Measurements from ENCODE around the gene ERN1. TPM values are rescaled to one million over a fixed set of nuclear protein-coding genes. Genes with fewer than 3 reads are reported as not detected.

The ERN1 gene
- total and polyA plus RNA-seq, 8 donors: 10.6 to 45.0 (median 11.5) TPM

DNA sequence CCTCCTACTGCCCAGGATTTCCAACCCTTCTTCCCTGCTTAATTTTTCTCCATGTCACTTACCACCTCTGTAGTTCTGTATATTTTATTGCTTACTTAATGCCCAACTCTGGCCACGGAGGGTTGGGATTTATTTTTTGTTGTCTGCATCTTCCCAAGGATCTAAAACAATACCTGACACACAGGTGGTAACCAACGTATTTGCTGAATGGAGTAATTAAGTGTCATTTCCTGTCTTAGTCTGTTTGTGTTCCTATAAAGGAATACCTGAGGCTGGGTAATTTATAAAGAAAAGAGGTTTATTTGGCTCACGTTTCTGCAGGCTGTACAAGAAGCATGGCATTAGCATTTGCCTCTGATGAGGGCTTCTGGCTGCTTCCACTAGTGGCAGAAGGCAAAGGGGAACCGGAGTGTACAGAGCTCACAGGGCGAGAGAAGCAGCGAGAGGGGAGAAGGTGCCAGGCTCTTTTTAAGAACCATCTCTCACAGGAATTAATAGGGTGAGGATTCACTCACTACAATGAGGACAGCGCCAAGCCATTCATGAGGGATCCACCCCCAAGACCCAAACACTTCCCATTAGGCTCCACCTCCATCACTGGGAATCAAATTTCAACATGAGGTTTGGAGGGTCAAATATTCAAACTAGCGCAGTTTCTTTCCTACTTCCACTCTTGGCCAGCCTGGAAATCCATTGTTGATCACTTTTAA, 44.8 kb downstream of the ERN1 start:
- TF ChIP-seq CTCF (IDR thresholded peaks at IDR 0.05): no peak
- no peaks in the 10 kb centered on the region for H3K36me3 ChIP-seq
- intact Hi-C loops (cut with DNase I): no loop called here
- no peak for DNase-seq
- H3K9me3 ChIP-seq: no peaks in the 10 kb centered on the region
- peak; percentile 7 for ATAC-seq
- H3K27ac ChIP-seq: peak overlapping the region; percentile 33 to 45
- H3K4me3 ChIP-seq: no peak overlapping the region
- H3K27me3 ChIP-seq: no peaks in the 10 kb centered on the region
- peaks cover 30 to 91% of the 10 kb centered on the region in 2 donors for H3K4me1 ChIP-seq

- no peaks in the 10 kb centered on the region for H3K9me3 ChIP-seq
- no peak overlapping the region for H3K4me3 ChIP-seq
- peaks cover 0 to 7% of the 10 kb centered on the region in 2 donors for H3K36me3 ChIP-seq
- peak; percentile 39 for ATAC-seq
- H3K4me1 ChIP-seq: peaks cover 30 to 84% of the 10 kb centered on the region in 2 donors
- TF ChIP-seq CTCF (IDR thresholded peaks at IDR 0.05): no peak
- intact Hi-C loops (cut with DNase I): no loop called here
- peak in 1 of 4 donors; percentile 58 for DNase-seq
- no peaks in the 10 kb centered on the region for H3K27me3 ChIP-seq
- H3K27ac ChIP-seq: peak overlapping the region in 1 of 2 donors; percentile 45
These were observed 45.6 kb downstream of the ERN1 start for GRCh38 chr17:64084086-64084939.

- no peak overlapping the region for H3K4me3 ChIP-seq
- H3K36me3 ChIP-seq: peaks cover 0 to 14% of the 10 kb centered on the region in 2 donors
- no peak for ATAC-seq
These were observed 46.3 kb downstream of the ERN1 start for GRCh38 chr17:64083563-64084085.

DNA sequence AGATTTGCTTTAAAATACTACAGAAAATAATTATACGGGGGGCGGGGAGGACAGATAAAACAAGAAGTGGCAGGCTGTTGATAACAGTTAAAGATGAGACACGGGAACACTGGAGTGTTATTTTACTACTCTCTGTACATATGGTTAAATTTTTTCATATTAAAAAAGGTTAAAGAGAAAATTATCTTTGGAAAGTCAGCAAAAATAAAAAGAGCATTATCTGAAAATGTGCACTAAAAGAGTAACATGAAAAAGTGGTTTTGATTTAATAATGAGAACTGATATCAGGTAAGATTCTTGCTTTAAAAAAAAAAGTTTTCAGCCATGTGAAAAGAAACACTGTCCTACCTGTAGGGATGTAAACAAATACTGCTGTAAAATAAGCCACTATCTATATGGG, 46.9 kb downstream of the ERN1 start:
- Histone ChIP-seq H3K9me3 (no peaks in the 10 kb centered on the region), H3K4me1 (peaks cover 30 to 73% of the 10 kb centered on the region in 2 donors), H3K27ac (peak overlapping the region; percentile 58 to 74), H3K27me3 (no peaks in the 10 kb centered on the region), H3K4me3 (no peak overlapping the region), H3K36me3 (peaks cover 0 to 19% of the 10 kb centered on the region in 2 donors)
- intact Hi-C loops (cut with DNase I): no loop called here
- TF ChIP-seq CTCF (IDR thresholded peaks at IDR 0.05): no peak
- no peak for DNase-seq
- ATAC-seq: no peak

More at GRCh38 chr17:64083563-64084085, 46.3 kb downstream of the ERN1 start:
- Histone ChIP-seq H3K27ac (peak overlapping the region in 1 of 2 donors; percentile 45), H3K27me3 (no peaks in the 10 kb centered on the region), H3K4me1 (peaks cover 30 to 78% of the 10 kb centered on the region in 2 donors), H3K9me3 (no peaks in the 10 kb centered on the region)
- no peak for DNase-seq
- TF ChIP-seq CTCF (IDR thresholded peaks at IDR 0.05): no peak
- intact Hi-C loops (cut with DNase I): no loop called here
